Activated CD8-positive, alpha-beta memory T cell treated with anti-CD3 and anti-CD28 coated beads for 48 hours (primary cell): Measurements from ENCODE around the gene NR2C2.
"Not testable (repeated sequence)": the region's sequence is repeated elsewhere in the genome, so short reads cannot be mapped to it uniquely, and the experiment has no call there.

ENCODE experiments used
- DNase-seq, 3 experiments: peaks; one replicate each; pipeline ENCODE4 v3.0.0-alpha.2; 2020; ENCODE audit warnings: low read depth in 2 of 3, low spot score in 2 of 3

The NR2C2 gene

GRCh38 chr3:14947100-14947885 is at the start of gene NR2C2:
TSS of gene NR2C2 (plus strand) at chr3:14947583. CDS start at chr3:15003915, 56,332 bp downstream.
- DNase-seq: peak; percentile 61 to 80 (median 77)

GRCh38 chr3:14898929-14899328 is 48.5 kb upstream of the NR2C2 start:
- DNase-seq: no peak

GRCh38 chr3:14899993-14900618 is 47.3 kb upstream of the NR2C2 start:
- no peak for DNase-seq

- DNase-seq: no peak
Measured at GRCh38 chr3:14900881-14901873, 46.2 kb upstream of the NR2C2 start.

- no peak for DNase-seq
Measured at GRCh38 chr3:14902719-14903118, 44.7 kb upstream of the NR2C2 start.

- not testable (repeated sequence) for DNase-seq
Measured at GRCh38 chr3:14903501-14903900, 43.9 kb upstream of the NR2C2 start.

GRCh38 chr3:14905055-14905657 is 42.2 kb upstream of the NR2C2 start:
- no peak for DNase-seq

GRCh38 chr3:14906355-14906971 is 40.9 kb upstream of the NR2C2 start:
- no peak for DNase-seq

GRCh38 chr3:14907043-14907966 is 40.1 kb upstream of the NR2C2 start:
- DNase-seq: no peak

GRCh38 chr3:14909250-14909649 is 38.1 kb upstream of the NR2C2 start:
- DNase-seq: no peak

- DNase-seq: no peak
Measured at GRCh38 chr3:14911651-14912050, 35.7 kb upstream of the NR2C2 start.

GRCh38 chr3:14913071-14913925 is 34.1 kb upstream of the NR2C2 start:
- DNase-seq: no peak

GRCh38 chr3:14913926-14914778 is 33.2 kb upstream of the NR2C2 start:
- no peak for DNase-seq

GRCh38 chr3:14914779-14915117 is 32.6 kb upstream of the NR2C2 start:
- no peak for DNase-seq

- no peak for DNase-seq
Measured at GRCh38 chr3:14915636-14916222, 31.7 kb upstream of the NR2C2 start.

- no peak for DNase-seq
Measured at GRCh38 chr3:14918356-14918860, 29.0 kb upstream of the NR2C2 start.

GRCh38 chr3:14920536-14920935 is 26.8 kb upstream of the NR2C2 start:
- no peak for DNase-seq
